ENCODE measurements around the gene NRF1.

DNA sequence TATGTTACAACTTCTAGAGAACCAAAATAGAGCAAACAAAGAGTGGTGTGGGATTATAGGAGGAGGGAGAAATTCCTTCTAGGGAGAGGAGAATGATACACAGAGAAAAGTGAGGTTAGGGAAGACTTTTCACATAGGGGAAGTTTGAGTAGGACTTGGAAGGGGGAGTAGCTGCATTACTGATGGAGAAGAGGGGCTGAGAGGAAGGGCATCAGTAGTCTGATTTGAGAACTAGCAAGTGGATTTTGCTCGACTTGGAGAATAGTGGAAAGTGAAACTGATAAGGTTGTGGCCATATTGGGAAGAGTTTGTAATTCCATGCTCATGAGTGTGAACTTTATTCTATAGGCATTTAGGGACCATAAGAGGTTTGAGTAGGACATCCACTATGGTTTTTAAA, 6.1 kb downstream of the NRF1 start:
- TF ChIP-seq, protein P1, sequence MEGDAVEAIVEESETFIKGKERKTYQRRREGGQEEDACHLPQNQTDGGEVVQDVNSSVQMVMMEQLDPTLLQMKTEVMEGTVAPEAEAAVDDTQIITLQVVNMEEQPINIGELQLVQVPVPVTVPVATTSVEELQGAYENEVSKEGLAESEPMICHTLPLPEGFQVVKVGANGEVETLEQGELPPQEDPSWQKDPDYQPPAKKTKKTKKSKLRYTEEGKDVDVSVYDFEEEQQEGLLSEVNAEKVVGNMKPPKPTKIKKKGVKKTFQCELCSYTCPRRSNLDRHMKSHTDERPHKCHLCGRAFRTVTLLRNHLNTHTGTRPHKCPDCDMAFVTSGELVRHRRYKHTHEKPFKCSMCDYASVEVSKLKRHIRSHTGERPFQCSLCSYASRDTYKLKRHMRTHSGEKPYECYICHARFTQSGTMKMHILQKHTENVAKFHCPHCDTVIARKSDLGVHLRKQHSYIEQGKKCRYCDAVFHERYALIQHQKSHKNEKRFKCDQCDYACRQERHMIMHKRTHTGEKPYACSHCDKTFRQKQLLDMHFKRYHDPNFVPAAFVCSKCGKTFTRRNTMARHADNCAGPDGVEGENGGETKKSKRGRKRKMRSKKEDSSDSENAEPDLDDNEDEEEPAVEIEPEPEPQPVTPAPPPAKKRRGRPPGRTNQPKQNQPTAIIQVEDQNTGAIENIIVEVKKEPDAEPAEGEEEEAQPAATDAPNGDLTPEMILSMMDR (IDR thresholded peaks at IDR 0.05 in 8 of 11, conservative IDR thresholded peaks at IDR 0.05 in 3 of 11): no peak
- TF ChIP-seq POLR2AphosphoS5 (IDR thresholded peaks at IDR 0.05): no peak
